H9 (cell line): ENCODE data around the gene NXN. TPM values are rescaled to one million over a fixed set of nuclear protein-coding genes. Genes with fewer than 3 reads are reported as not detected.
A peak's percentile ranks its signal among the peaks of the same experiment; 100 is the strongest.

Experiments used
- DNase-seq: peaks from one replicate; pipeline ENCODE4 v3.0.0-alpha.2; 2017
- H2AFZ ChIP-seq: one replicate; pipeline ENCODE4 v1.6.1; 2013; ENCODE audit warnings: mild to moderate bottlenecking, low read length, control low read depth, moderate library complexity
- H2AK5ac ChIP-seq: 2 replicates; pipeline ENCODE4 v1.6.1; 2013; ENCODE audit warnings: low read length, control low read depth, mixed read lengths; ENCODE audit not compliant: insufficient read length
- H2BK120ac ChIP-seq: one replicate; pipeline ENCODE4 v1.6.1; 2013; ENCODE audit warnings: low read depth, mild to moderate bottlenecking, low read length, control low read depth, inconsistent platforms; ENCODE audit not compliant: poor library complexity, severe bottlenecking
- H2BK12ac ChIP-seq: 2 replicates; pipeline ENCODE4 v1.6.1; 2013; ENCODE audit warnings: low read length, control low read depth, mixed read lengths, low read depth; ENCODE audit not compliant: insufficient read length
- H2BK15ac ChIP-seq: 2 replicates; pipeline ENCODE4 v1.6.1; 2013; ENCODE audit warnings: low read depth, low read length, control low read depth
- H2BK20ac ChIP-seq: one replicate; pipeline ENCODE4 v1.6.1; 2013; ENCODE audit warnings: low read depth, mild to moderate bottlenecking, low read length, control low read depth, inconsistent platforms; ENCODE audit not compliant: poor library complexity, severe bottlenecking
- H2BK5ac ChIP-seq: 2 replicates; pipeline ENCODE4 v1.6.1; 2013; ENCODE audit warnings: low read length, control low read depth, mixed read lengths; ENCODE audit not compliant: insufficient read length
- H3K14ac ChIP-seq: 2 replicates; pipeline ENCODE4 v1.6.1; 2013; ENCODE audit warnings: low read length, control low read depth; ENCODE audit not compliant: insufficient read depth
- H3K18ac ChIP-seq: 2 replicates; pipeline ENCODE4 v1.6.1; 2013; ENCODE audit warnings: low read depth, mild to moderate bottlenecking, mixed read lengths, low read length, control low read depth; ENCODE audit not compliant: insufficient read length
- H3K23ac ChIP-seq: 2 replicates; pipeline ENCODE4 v1.6.1; 2013; ENCODE audit warnings: low read length, control low read depth, mixed read lengths, low read depth; ENCODE audit not compliant: insufficient read length
- H3K23me2 ChIP-seq: 2 replicates; pipeline ENCODE4 v1.6.1; 2013; ENCODE audit warnings: low read depth, mild to moderate bottlenecking, mixed read lengths, low read length, control low read depth; ENCODE audit not compliant: insufficient read length, poor library complexity, severe bottlenecking
- H3K27ac ChIP-seq: 2 replicates; pipeline ENCODE4 v1.5.1; 2013; ENCODE audit warnings: low read length, control low read depth, mixed read lengths, low read depth; ENCODE audit not compliant: insufficient read length
- H3K27me3 ChIP-seq: 2 replicates; pipeline ENCODE4 v1.6.1; 2013; ENCODE audit warnings: low read length, control low read depth, inconsistent platforms; ENCODE audit not compliant: insufficient read depth
- H3K4ac ChIP-seq: 2 replicates; pipeline ENCODE4 v1.6.1; 2013; ENCODE audit warnings: low read depth, mild to moderate bottlenecking, control low read depth, inconsistent platforms, low read length, moderate library complexity
- H3K4me1 ChIP-seq: 2 replicates; pipeline ENCODE4 v1.6.1; 2013; ENCODE audit warnings: low read length, control low read depth, inconsistent platforms; ENCODE audit not compliant: insufficient read depth
- H3K4me2 ChIP-seq: 2 replicates; pipeline ENCODE4 v1.6.1; 2013; ENCODE audit warnings: low read length, control low read depth, mixed read lengths; ENCODE audit not compliant: insufficient read length, insufficient read depth
- H3K56ac ChIP-seq: 2 replicates; pipeline ENCODE4 v1.6.1; 2013; ENCODE audit warnings: low read depth, mild to moderate bottlenecking, mixed read lengths, low read length, control low read depth; ENCODE audit not compliant: insufficient read length
- H3K79me1 ChIP-seq: 2 replicates; pipeline ENCODE4 v1.6.1; 2013; ENCODE audit warnings: low read depth, mild to moderate bottlenecking, moderate library complexity, low read length, control low read depth, inconsistent platforms; ENCODE audit not compliant: insufficient read depth, poor library complexity, severe bottlenecking
- H3K79me2 ChIP-seq: 2 replicates; pipeline ENCODE4 v1.6.1; 2013; ENCODE audit warnings: low read length, control low read depth, inconsistent platforms; ENCODE audit not compliant: insufficient read depth
- H3K9ac ChIP-seq: 2 replicates; pipeline ENCODE4 v1.6.1; 2013; ENCODE audit warnings: low read length, control low read depth, mixed read lengths; ENCODE audit not compliant: insufficient read length; ENCODE audit errors: extremely low read depth
- H3K9me3 ChIP-seq: one replicate; pipeline ENCODE4 v1.6.1; 2013; ENCODE audit warnings: low read depth, low read length, inconsistent platforms; ENCODE audit not compliant: control insufficient read depth
- H3T11ph ChIP-seq: one replicate; pipeline ENCODE4 v1.6.1; 2013; ENCODE audit warnings: mild to moderate bottlenecking, low read length, control low read depth, inconsistent platforms
- H4K20me1 ChIP-seq: one replicate; pipeline ENCODE4 v1.6.1; 2013; ENCODE audit not compliant: control insufficient read depth, insufficient read length, insufficient read depth
- H4K5ac ChIP-seq: 2 replicates; pipeline ENCODE4 v1.6.1; 2013; ENCODE audit warnings: low read depth, mild to moderate bottlenecking, mixed read lengths, low read length, control low read depth; ENCODE audit not compliant: insufficient read length
- H4K8ac ChIP-seq: replicated peaks from 2 replicates; pipeline ENCODE4 v1.6.1; 2013; ENCODE audit warnings: low read length, control low read depth, mixed read lengths, low read depth; ENCODE audit not compliant: insufficient read length
- H4K91ac ChIP-seq: 2 replicates; pipeline ENCODE4 v1.6.1; 2013; ENCODE audit warnings: low read depth, mild to moderate bottlenecking, moderate library complexity, mixed read lengths, low read length, control low read depth; ENCODE audit not compliant: insufficient read length
- H3K27ac Mint-ChIP-seq, 3 experiments: 2 replicates in 2 of 3; 3 replicates in 1 of 3; pipeline ENCODE4 v1.8.0; 2020 to 2021; ENCODE audit warnings: mixed read lengths in 3 of 3, mild to moderate bottlenecking in 1 of 3, moderate library complexity in 1 of 3
- H3K27me3 Mint-ChIP-seq: 2 replicates; pipeline ENCODE4 v1.8.0; 2021; ENCODE audit warnings: low read depth, mild to moderate bottlenecking, moderate library complexity, mixed read lengths
- H3K36me3 Mint-ChIP-seq, 3 experiments: 2 replicates in 2 of 3; 3 replicates in 1 of 3; pipeline ENCODE4 v1.8.0; 2020 to 2021; ENCODE audit warnings: low read depth in 3 of 3, mixed read lengths in 3 of 3; ENCODE audit not compliant: insufficient read depth in 1 of 3
- H3K4me1 Mint-ChIP-seq, 2 experiments: 2 replicates each; pipeline ENCODE4 v1.8.0; 2020; ENCODE audit warnings: mixed read lengths in 2 of 2
- H3K4me3 Mint-ChIP-seq, 2 experiments: 2 replicates in 1 of 2; 3 replicates in 1 of 2; pipeline ENCODE4 v1.8.0; 2020 to 2021; ENCODE audit warnings: mild to moderate bottlenecking in 2 of 2, mixed read lengths in 2 of 2, moderate library complexity in 1 of 2
- H3K9me3 Mint-ChIP-seq, 2 experiments: 2 replicates in 1 of 2; 3 replicates in 1 of 2; pipeline ENCODE4 v1.8.0; 2020; ENCODE audit warnings: mild to moderate bottlenecking in 2 of 2, mixed read lengths in 2 of 2, moderate library complexity in 1 of 2
- CTCF ChIP-seq: fragments of 200-600 bp; sonication (generic); conservative IDR thresholded peaks from 3 replicates; pipeline ENCODE4 v1.8.0; 2021; ENCODE audit warnings: antibody characterized with exemption, mild to moderate bottlenecking
- WGBS: extraction: QIAGEN DNeasy Blood & Tissue Kit; methylation state at CpG from one replicate; pipeline ENCODE4 v1.1.7; 2013; ENCODE audit warnings: missing lambda C conversion rate, low lambda C conversion rate, mixed read lengths; ENCODE audit not compliant: insufficient read length; ENCODE audit errors: extremely low coverage; 5-methylcytosine and 5-hydroxymethylcytosine counted together
- total RNA-seq: library from RNA; stranded (reverse); gene quantifications from 2 replicates; pipeline ENCODE4 v1.2.1, GENCODE V29; 2021

Gene NXN
- total RNA-seq, 1 experiment from 2014 or later = 93.6 TPM

- TF ChIP-seq CTCF = no peak
- Histone ChIP-seq H3K9ac (no peak overlapping the region), H3K27me3 (no peaks in the 10 kb centered on the region), H3K56ac (no peak overlapping the region), H2AFZ (no peak overlapping the region), H3K9me3 (no peaks in the 10 kb centered on the region), H4K8ac (no peak overlapping the region), H4K20me1 (no peaks in the 10 kb centered on the region), H4K5ac (no peak overlapping the region), H3K4me2 (no peak overlapping the region), H3K79me1 (peaks cover 5% of the 10 kb centered on the region), H3K18ac (no peak overlapping the region), H3K4ac (no peak overlapping the region; the same call in 1 of the 2 replicates), H2BK5ac (no peak overlapping the region), H2BK12ac (no peak overlapping the region), H3K79me2 (peaks cover 9% of the 10 kb centered on the region; the same call in 1 of the 2 replicates), H3K23me2 (no peaks in the 10 kb centered on the region), H3K4me1 (no peaks in the 10 kb centered on the region; the same call in 1 of the 2 replicates), H2BK120ac (no peak overlapping the region), H2BK15ac (no peak overlapping the region), H3K27ac (no peak overlapping the region), H3K23ac (no peak overlapping the region), H2BK20ac (no peak overlapping the region), H2AK5ac (no peak overlapping the region), H3K14ac (no peak overlapping the region), H3T11ph (no peak overlapping the region), H4K91ac (no peak overlapping the region)
- peak overlapping the region; percentile 40 to 89 (median 88); a peak in 6 of 7 replicates for H3K27ac Mint-ChIP-seq
- DNase-seq = no peak
- H3K4me3 Mint-ChIP-seq = no peak overlapping the region; a peak in 1 of 5 replicates
- H3K4me1 Mint-ChIP-seq = peaks cover 51 to 56% of the 10 kb centered on the region in 2 experiments
- peaks cover 15 to 39% (median 21%) of the 10 kb centered on the region in 3 experiments; a peak in 6 of 7 replicates for H3K36me3 Mint-ChIP-seq
- H3K27me3 Mint-ChIP-seq = no peaks in the 10 kb centered on the region
- H3K9me3 Mint-ChIP-seq = no peaks in the 10 kb centered on the region
- no CpG with 5 or more reads among the region's 13 CpGs for WGBS
Measured at GRCh38 chr17:921161-921560, 58.4 kb downstream of the NXN start.
